ENCODE measurements around the gene SMIM36. TPM values are rescaled to one million over a fixed set of nuclear protein-coding genes. Genes with fewer than 3 reads are reported as not detected.

SMIM36 gene
- total RNA-seq, 2 donors from 2014 or later: not detected

DNA sequence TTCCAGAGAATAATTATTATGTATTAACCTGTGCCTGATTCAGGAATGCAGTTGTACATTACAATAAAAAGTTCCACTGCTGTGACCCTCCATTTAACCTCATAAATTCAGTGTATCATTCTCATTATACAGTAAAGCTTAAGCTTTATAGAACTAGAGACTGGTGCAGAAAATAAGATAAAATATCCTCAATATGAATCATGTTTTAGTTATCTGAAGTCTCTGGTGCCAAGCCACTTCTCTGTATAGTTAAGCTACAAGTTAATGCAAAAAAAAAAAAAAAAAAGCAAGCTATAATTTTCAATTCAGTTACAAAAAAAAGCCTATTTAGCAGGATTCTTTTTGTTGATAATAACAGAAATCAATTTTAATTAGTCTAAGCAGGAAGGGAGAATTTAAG, 22.4 kb upstream of the SMIM36 start:
- Histone ChIP-seq H3K27me3 (ENCODE audit: control insufficient read depth, insufficient read depth, low read length, poor library complexity, severe bottlenecking) (no peaks in the 10 kb centered on the region), H3K9me3 (ENCODE audit: control insufficient read depth, low read length) (no peaks in the 10 kb centered on the region), H3K4me1 (ENCODE audit: control insufficient read depth, insufficient read depth, low read length) (peaks cover 12% of the 10 kb centered on the region), H3K4me3 (ENCODE audit: low read length) (no peak overlapping the region), H3K27ac (ENCODE audit: low read depth, low read length) (no peak overlapping the region), H3K9ac (ENCODE audit: extremely low read depth, low read length, poor library complexity, severe bottlenecking) (no peak overlapping the region), H3K36me3 (ENCODE audit: control insufficient read depth, insufficient read depth, low read length) (no peaks in the 10 kb centered on the region)
- H3K36me3 Mint-ChIP-seq (ENCODE audit: low read depth): no peaks in the 10 kb centered on the region
- no peak for DNase-seq
- H3K27ac Mint-ChIP-seq: no peak overlapping the region
- H3K27me3 Mint-ChIP-seq (ENCODE audit: insufficient read depth): no peaks in the 10 kb centered on the region
- TF ChIP-seq, protein P1, sequence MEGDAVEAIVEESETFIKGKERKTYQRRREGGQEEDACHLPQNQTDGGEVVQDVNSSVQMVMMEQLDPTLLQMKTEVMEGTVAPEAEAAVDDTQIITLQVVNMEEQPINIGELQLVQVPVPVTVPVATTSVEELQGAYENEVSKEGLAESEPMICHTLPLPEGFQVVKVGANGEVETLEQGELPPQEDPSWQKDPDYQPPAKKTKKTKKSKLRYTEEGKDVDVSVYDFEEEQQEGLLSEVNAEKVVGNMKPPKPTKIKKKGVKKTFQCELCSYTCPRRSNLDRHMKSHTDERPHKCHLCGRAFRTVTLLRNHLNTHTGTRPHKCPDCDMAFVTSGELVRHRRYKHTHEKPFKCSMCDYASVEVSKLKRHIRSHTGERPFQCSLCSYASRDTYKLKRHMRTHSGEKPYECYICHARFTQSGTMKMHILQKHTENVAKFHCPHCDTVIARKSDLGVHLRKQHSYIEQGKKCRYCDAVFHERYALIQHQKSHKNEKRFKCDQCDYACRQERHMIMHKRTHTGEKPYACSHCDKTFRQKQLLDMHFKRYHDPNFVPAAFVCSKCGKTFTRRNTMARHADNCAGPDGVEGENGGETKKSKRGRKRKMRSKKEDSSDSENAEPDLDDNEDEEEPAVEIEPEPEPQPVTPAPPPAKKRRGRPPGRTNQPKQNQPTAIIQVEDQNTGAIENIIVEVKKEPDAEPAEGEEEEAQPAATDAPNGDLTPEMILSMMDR (conservative IDR thresholded peaks at IDR 0.05): no peak
- H3K4me1 Mint-ChIP-seq: peaks cover 19% of the 10 kb centered on the region
- H3K9me3 Mint-ChIP-seq: no peaks in the 10 kb centered on the region
- no peak overlapping the region for H3K4me3 Mint-ChIP-seq

DNA sequence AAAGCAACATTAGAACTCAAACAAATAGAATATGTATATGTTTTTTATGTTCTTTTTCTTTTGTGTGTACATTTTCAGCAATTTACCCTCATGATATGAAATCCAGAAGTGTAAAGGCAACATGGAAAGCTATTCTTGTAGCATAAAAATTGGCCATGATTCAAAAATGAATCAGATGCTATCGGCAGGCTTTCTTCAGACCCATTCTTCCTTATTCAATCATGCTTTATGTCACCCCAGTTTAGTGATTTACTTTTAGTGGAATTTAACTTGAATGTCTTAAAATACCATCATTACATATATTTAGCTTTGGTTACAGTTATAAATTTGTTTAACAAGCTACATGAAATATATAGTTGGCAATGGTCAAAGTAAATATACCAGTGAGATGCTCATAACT, 21.4 kb upstream of the SMIM36 start:
- Histone ChIP-seq H3K27me3 (ENCODE audit: control insufficient read depth, insufficient read depth, low read length, poor library complexity, severe bottlenecking) (no peaks in the 10 kb centered on the region), H3K9ac (ENCODE audit: extremely low read depth, low read length, poor library complexity, severe bottlenecking) (no peak overlapping the region), H3K9me3 (ENCODE audit: control insufficient read depth, low read length) (no peaks in the 10 kb centered on the region), H3K4me3 (ENCODE audit: low read length) (no peak overlapping the region), H3K4me1 (ENCODE audit: control insufficient read depth, insufficient read depth, low read length) (peaks cover 12% of the 10 kb centered on the region), H3K27ac (ENCODE audit: low read depth, low read length) (no peak overlapping the region), H3K36me3 (ENCODE audit: control insufficient read depth, insufficient read depth, low read length) (no peaks in the 10 kb centered on the region)
- Mint-ChIP-seq H3K27me3 (ENCODE audit: insufficient read depth) (no peaks in the 10 kb centered on the region), H3K27ac (no peak overlapping the region), H3K9me3 (no peaks in the 10 kb centered on the region), H3K4me3 (no peak overlapping the region), H3K36me3 (ENCODE audit: low read depth) (no peaks in the 10 kb centered on the region), H3K4me1 (peaks cover 22% of the 10 kb centered on the region)
- 80% methylated on average over 1 of the region's 1 CpG; no CpG with 5 or more reads in 1 of the 2 experiments for WGBS, 2 experiments (ENCODE audit: insufficient coverage in 1 of 2, insufficient read length in 1 of 2)
- DNase-seq: no peak
- TF ChIP-seq, protein P1 (conservative IDR thresholded peaks at IDR 0.05): no peak

DNA sequence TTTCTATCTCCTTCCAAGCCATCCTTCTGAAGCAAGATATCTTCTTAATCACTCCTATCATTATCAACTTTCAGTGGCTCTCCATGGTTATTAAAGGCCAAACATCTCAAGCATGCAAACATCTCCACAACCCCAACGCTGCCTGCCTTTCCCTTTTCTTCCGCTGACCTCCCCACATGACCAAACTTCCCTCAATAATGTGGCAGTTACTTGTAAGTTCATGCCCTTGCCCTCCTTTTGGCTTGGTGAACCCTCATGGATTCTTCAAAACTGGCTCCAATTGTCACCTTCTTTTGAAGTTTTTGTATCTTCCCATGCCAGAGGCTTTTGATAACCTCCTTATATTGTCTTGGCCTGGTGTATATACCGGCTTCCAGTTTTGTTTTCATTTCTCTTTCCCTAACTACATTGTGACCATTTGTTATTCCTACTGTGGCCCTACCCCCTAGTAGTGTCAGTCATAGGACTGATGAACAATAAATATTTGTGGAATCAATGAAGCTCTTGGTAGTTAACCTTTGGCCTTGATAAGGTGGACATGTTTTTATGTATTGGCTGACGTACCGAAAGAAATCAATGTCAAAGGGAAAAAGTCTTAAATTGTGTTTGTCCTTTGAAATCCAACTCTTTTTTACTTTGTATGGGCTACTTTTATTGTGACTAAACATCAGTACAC, 19.9 kb upstream of the SMIM36 start:
- WGBS, 2 experiments (ENCODE audit: insufficient coverage in 1 of 2, insufficient read length in 1 of 2): 84 to 91% methylated on average over 3 to 5 of the region's 5 CpGs
- H3K36me3 Mint-ChIP-seq (ENCODE audit: low read depth): no peaks in the 10 kb centered on the region
- no peak overlapping the region for H3K4me3 ChIP-seq (ENCODE audit: low read length)
- no peak for DNase-seq
- peaks cover 12% of the 10 kb centered on the region for H3K4me1 ChIP-seq (ENCODE audit: control insufficient read depth, insufficient read depth, low read length)
- no peaks in the 10 kb centered on the region for H3K9me3 Mint-ChIP-seq
- H3K9ac ChIP-seq (ENCODE audit: extremely low read depth, low read length, poor library complexity, severe bottlenecking): no peak overlapping the region
- H3K9me3 ChIP-seq (ENCODE audit: control insufficient read depth, low read length): no peaks in the 10 kb centered on the region
- H3K36me3 ChIP-seq (ENCODE audit: control insufficient read depth, insufficient read depth, low read length): no peaks in the 10 kb centered on the region
- no peak overlapping the region for H3K27ac ChIP-seq (ENCODE audit: low read depth, low read length)
- no peaks in the 10 kb centered on the region for H3K27me3 Mint-ChIP-seq (ENCODE audit: insufficient read depth)
- no peaks in the 10 kb centered on the region for H3K27me3 ChIP-seq (ENCODE audit: control insufficient read depth, insufficient read depth, low read length, poor library complexity, severe bottlenecking)
- H3K27ac Mint-ChIP-seq: no peak overlapping the region
- peaks cover 23% of the 10 kb centered on the region for H3K4me1 Mint-ChIP-seq
- TF ChIP-seq, protein P1 (conservative IDR thresholded peaks at IDR 0.05): no peak
- no peak overlapping the region for H3K4me3 Mint-ChIP-seq
